ENCODE results near the gene PLA2G6.
A peak's percentile ranks its signal among the peaks of the same experiment; 100 is the strongest.

DNA sequence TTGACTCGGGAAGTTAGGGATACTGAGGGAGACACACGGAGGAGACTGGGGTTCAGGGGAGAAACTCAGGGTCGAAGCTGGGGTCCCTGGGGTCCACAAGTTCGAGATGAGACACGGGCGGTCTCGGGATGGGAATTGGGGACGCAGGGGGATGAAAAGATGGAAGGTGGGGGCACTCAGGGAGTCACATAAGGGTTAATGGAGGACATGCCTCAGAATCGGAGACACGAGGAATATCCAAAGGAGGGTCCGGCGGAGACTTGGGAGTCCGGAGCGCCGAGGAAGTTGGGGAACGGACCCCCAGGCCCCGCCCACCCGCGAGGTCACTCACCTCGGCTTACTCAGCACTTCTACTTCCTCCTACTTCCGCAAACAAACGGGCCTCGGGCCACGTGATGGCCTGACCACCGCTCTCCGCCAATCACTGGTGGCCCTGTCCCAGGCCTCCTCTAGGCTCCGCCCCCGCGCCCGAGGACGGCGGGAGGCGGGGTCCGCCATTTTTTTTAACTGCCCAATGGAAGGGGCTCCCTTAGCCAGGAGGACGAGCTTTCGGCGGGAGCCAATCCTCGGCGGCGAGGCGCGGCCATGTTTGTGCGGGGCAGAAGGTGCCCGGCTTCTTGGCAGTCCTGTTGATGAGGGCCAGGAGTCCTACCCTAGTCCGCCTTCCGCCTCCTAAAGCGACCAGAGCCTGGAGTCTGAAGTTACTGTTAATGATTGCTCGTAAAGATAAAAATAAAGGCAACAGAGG is at the start of gene PLA2G6:
- TF ChIP-seq, protein P1, sequence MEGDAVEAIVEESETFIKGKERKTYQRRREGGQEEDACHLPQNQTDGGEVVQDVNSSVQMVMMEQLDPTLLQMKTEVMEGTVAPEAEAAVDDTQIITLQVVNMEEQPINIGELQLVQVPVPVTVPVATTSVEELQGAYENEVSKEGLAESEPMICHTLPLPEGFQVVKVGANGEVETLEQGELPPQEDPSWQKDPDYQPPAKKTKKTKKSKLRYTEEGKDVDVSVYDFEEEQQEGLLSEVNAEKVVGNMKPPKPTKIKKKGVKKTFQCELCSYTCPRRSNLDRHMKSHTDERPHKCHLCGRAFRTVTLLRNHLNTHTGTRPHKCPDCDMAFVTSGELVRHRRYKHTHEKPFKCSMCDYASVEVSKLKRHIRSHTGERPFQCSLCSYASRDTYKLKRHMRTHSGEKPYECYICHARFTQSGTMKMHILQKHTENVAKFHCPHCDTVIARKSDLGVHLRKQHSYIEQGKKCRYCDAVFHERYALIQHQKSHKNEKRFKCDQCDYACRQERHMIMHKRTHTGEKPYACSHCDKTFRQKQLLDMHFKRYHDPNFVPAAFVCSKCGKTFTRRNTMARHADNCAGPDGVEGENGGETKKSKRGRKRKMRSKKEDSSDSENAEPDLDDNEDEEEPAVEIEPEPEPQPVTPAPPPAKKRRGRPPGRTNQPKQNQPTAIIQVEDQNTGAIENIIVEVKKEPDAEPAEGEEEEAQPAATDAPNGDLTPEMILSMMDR (IDR thresholded peaks at IDR 0.05), result no peak
- peak in 1 of 2 donors; percentile 42 for TF ChIP-seq POLR2A (IDR thresholded peaks at IDR 0.05)
